Measurements from ENCODE around the gene CELF3. TPM values are rescaled to one million over a fixed set of nuclear protein-coding genes. Genes with fewer than 3 reads are reported as not detected.

Gene CELF3
- total and polyA plus RNA-seq, 2 experiments from 2014 or later: 0.31 to 0.58 TPM

DNA sequence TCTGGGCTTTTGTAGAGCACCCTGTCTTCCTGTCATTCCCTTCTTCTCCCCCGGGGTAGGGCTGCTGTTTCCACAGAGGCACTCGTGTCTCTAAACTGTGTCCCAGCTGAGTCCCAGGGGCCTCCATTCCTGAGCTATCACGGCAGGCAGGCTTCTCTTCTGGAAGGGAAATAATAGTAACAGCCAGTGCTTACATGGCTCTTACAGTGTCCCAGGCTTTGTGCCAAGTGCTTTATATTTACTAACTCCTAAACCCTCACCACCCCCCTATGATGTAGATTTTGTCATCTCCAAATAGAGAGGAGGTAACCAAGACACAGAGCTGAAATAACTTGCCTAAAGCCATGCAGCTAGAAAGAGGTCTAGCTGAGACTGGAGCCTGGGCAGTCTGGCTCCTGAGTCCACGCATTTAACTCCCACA is 1.4 kb upstream of the CELF3 start:
- Histone ChIP-seq H4K20me1 (replicated peaks; ENCODE audit: insufficient read depth) (0 out of 2 replicates have a peak, but pooled peaks cover 2% of the 10 kb centered on the region), H3K79me2 (replicated peaks; ENCODE audit: insufficient read depth) (no peaks in the 10 kb centered on the region), H3K9me2 (ENCODE audit: insufficient read depth) (no peaks in the 10 kb centered on the region), H2AFZ (no peak overlapping the region), H3K4me3 (no peak overlapping the region), H3K4me1 (ENCODE audit: insufficient read depth) (peaks cover 30% of the 10 kb centered on the region), H3K36me3 (ENCODE audit: insufficient read depth) (no peaks in the 10 kb centered on the region), H3F3A (replicated peaks; ENCODE audit: low read depth) (no peaks in the 10 kb centered on the region), H3K27me3 (ENCODE audit: insufficient read depth) (peaks cover 55% of the 10 kb centered on the region), H3K4me2 (no peak overlapping the region), H3K27ac (ENCODE audit: low read depth) (no peak overlapping the region)
- no peak for DNase-seq (ENCODE audit: low spot score)
- Mint-ChIP-seq H3K4me3 (no peak overlapping the region), H3K4me1 (peaks cover 32% of the 10 kb centered on the region), H3K27ac (no peak overlapping the region), H3K9me3 (no peaks in the 10 kb centered on the region), H3K36me3 (ENCODE audit: low read depth) (no peaks in the 10 kb centered on the region), H3K27me3 (ENCODE audit: insufficient read depth, low read depth, poor library complexity) (peaks cover 37% of the 10 kb centered on the region)
- no peak for ATAC-seq
- TF ChIP-seq JUNB (IDR thresholded peaks at IDR 0.05; ENCODE audit: unreplicated experiment) (no peak), CREB1 (CRISPR knock-in tag; IDR thresholded peaks at IDR 0.05; ENCODE audit: low read depth) (no peak), EZH2 (IDR thresholded peaks at IDR 0.05; ENCODE audit: low read depth, unreplicated experiment) (no peak), NANOG (IDR thresholded peaks at IDR 0.05; ENCODE audit: borderline replicate concordance) (no peak)
- TF ChIP-seq, protein P1, sequence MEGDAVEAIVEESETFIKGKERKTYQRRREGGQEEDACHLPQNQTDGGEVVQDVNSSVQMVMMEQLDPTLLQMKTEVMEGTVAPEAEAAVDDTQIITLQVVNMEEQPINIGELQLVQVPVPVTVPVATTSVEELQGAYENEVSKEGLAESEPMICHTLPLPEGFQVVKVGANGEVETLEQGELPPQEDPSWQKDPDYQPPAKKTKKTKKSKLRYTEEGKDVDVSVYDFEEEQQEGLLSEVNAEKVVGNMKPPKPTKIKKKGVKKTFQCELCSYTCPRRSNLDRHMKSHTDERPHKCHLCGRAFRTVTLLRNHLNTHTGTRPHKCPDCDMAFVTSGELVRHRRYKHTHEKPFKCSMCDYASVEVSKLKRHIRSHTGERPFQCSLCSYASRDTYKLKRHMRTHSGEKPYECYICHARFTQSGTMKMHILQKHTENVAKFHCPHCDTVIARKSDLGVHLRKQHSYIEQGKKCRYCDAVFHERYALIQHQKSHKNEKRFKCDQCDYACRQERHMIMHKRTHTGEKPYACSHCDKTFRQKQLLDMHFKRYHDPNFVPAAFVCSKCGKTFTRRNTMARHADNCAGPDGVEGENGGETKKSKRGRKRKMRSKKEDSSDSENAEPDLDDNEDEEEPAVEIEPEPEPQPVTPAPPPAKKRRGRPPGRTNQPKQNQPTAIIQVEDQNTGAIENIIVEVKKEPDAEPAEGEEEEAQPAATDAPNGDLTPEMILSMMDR (conservative IDR thresholded peaks at IDR 0.05; ENCODE audit: low read depth in 2 of 2): no peak

DNA sequence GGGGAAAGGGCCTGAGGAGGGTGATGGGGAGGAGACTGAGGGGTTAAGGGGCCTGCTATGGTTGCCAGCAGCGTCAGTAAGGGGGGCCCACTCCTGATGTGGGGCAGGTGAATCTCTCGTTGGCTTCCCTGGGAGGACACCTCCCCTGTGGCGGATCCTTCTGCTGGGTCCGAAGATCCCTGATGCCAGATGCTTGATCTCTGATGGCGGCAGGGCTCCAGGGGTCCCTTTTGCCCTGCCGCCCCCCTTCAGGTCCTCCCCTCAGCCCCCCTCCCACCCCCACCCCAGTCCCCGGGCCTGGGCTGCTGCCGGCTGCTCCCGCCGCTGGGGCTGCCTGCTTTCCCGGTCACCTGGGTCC is 219 bp downstream of the CELF3 start:
- Histone ChIP-seq H3K4me1 (ENCODE audit: insufficient read depth) (peaks cover 24% of the 10 kb centered on the region), H2AFZ (peak overlapping the region; percentile 87), H3K27ac (ENCODE audit: low read depth) (no peak overlapping the region), H3K4me2 (peak overlapping the region; percentile 81), H3K4me3 (peak overlapping the region; percentile 64), H3F3A (replicated peaks; ENCODE audit: low read depth) (no peaks in the 10 kb centered on the region), H3K27me3 (ENCODE audit: insufficient read depth) (peaks cover 39% of the 10 kb centered on the region), H3K9me2 (ENCODE audit: insufficient read depth) (no peaks in the 10 kb centered on the region), H4K20me1 (replicated peaks; ENCODE audit: insufficient read depth) (no peaks in the 10 kb centered on the region), H3K79me2 (replicated peaks; ENCODE audit: insufficient read depth) (no peaks in the 10 kb centered on the region), H3K36me3 (ENCODE audit: insufficient read depth) (no peaks in the 10 kb centered on the region)
- Mint-ChIP-seq H3K27ac (no peak overlapping the region), H3K9me3 (no peaks in the 10 kb centered on the region), H3K27me3 (ENCODE audit: insufficient read depth, low read depth, poor library complexity) (peaks cover 26% of the 10 kb centered on the region), H3K36me3 (ENCODE audit: low read depth) (no peaks in the 10 kb centered on the region), H3K4me3 (peak overlapping the region; percentile 72), H3K4me1 (peaks cover 37% of the 10 kb centered on the region)
- ATAC-seq (no peak), DNase-seq (ENCODE audit: low spot score) (no peak)
- TF ChIP-seq, protein P1 (conservative IDR thresholded peaks at IDR 0.05; ENCODE audit: low read depth in 2 of 2): peak in 1 of 2 experiments; percentile 5; a peak in 1 of 4 replicates
- no peak for TF ChIP-seq CREB1 (CRISPR knock-in tag; IDR thresholded peaks at IDR 0.05; ENCODE audit: low read depth)
